PC-3 (cell line): Measurements from ENCODE around the gene CNIH3. TPM values are rescaled to one million over a fixed set of nuclear protein-coding genes. Genes with fewer than 3 reads are reported as not detected.

Experiments used
- ATAC-seq: fragments of 200-7000 bp; cut with Tn5 transposase; 2 replicates; pipeline ENCODE4 v1.9.1; 2020; ENCODE audit warnings: mild to moderate bottlenecking, moderate library complexity
- BruUV-seq: library from RNA; stranded (reverse); fragments of 400-500 nt; replicated peaks from 2 replicates; lab custom pipeline; 2021; lab: Mats Ljungman, UMichigan
- CTCF ChIA-PET: fragments of 300-600 bp; sonication (Branson Sonifier 250); formaldehyde crosslinking; loops from one replicate; lab custom pipeline; 2022; ENCODE audit warnings: antibody characterized with exemption; lab: Charles Lee
- POLR2A ChIA-PET: fragments of 300-600 bp; sonication (Branson Sonifier 250); formaldehyde crosslinking; loops from one replicate; lab custom pipeline; 2022; ENCODE audit warnings: antibody characterized with exemption; ENCODE audit not compliant: unreplicated experiment; lab: Charles Lee
- DNase-seq: peaks from one replicate; pipeline ENCODE4 v3.0.0-alpha.2; 2015
- H2AFZ ChIP-seq: fragments of 300-600 bp; sonication (generic); 2 replicates; pipeline ENCODE4 v1.6.0; 2016; ENCODE audit warnings: antibody characterized with exemption, low read length
- H3F3A ChIP-seq: fragments of 300-600 bp; sonication (generic); one replicate; pipeline ENCODE4 v1.6.0; 2017; ENCODE audit warnings: antibody characterized with exemption, low read length, control low read depth, mild to moderate bottlenecking; ENCODE audit not compliant: unreplicated experiment
- H3K27ac ChIP-seq: fragments of 300-600 bp; sonication (generic); 2 replicates; pipeline ENCODE4 v1.5.1; 2016; ENCODE audit warnings: mild to moderate bottlenecking, low read length
- H3K27me3 ChIP-seq: fragments of 300-600 bp; sonication (generic); 2 replicates; pipeline ENCODE4 v1.6.1; 2016; ENCODE audit warnings: low read length, mixed read lengths
- H3K36me3 ChIP-seq: fragments of 300-600 bp; sonication (generic); 2 replicates; pipeline ENCODE4 v1.6.1; 2016; ENCODE audit warnings: low read depth, mixed run types, low read length, mixed read lengths
- H3K4me1 ChIP-seq: fragments of 300-600 bp; sonication (generic); 2 replicates; pipeline ENCODE4 v1.5.1; 2016; ENCODE audit warnings: low read length; ENCODE audit not compliant: insufficient read depth
- H3K4me2 ChIP-seq: fragments of 300-600 bp; sonication (generic); 2 replicates; pipeline ENCODE4 v1.6.0; 2016; ENCODE audit warnings: low read length
- H3K4me3 ChIP-seq: fragments of 300-600 bp; sonication (generic); 2 replicates; pipeline ENCODE4 v1.5.1; 2016; ENCODE audit warnings: mild to moderate bottlenecking, low read length, mixed read lengths
- H3K79me2 ChIP-seq: fragments of 300-600 bp; sonication (generic); 2 replicates; pipeline ENCODE4 v1.6.1; 2017; ENCODE audit warnings: low read length, mixed read lengths
- H3K9ac ChIP-seq: fragments of 300-600 bp; sonication (generic); 2 replicates; pipeline ENCODE4 v1.6.0; 2016; ENCODE audit warnings: mild to moderate bottlenecking, low read length
- H3K9me2 ChIP-seq: fragments of 300-600 bp; sonication (generic); replicated peaks from 2 replicates; pipeline ENCODE4 v1.6.1; 2016; ENCODE audit warnings: mixed run types, low read length, mixed read lengths
- H3K9me3 ChIP-seq: fragments of 300-600 bp; sonication (generic); 2 replicates; pipeline ENCODE4 v1.6.1; 2016; ENCODE audit warnings: low read length, mixed read lengths
- H4K20me1 ChIP-seq: fragments of 300-600 bp; sonication (generic); 2 replicates; pipeline ENCODE4 v1.6.1; 2016; ENCODE audit warnings: low read length, mixed read lengths
- CTCF ChIP-seq: fragments of 300-600 bp; sonication (generic); conservative IDR thresholded peaks from 2 replicates; pipeline ENCODE4 v1.5.1; 2017; ENCODE audit warnings: antibody characterized with exemption, low read depth, mild to moderate bottlenecking, low read length
- EZH2 ChIP-seq: fragments of 300-600 bp; sonication (generic); IDR thresholded peaks from one replicate; pipeline ENCODE4 v1.6.1; 2017; ENCODE audit warnings: antibody characterized with exemption, mild to moderate bottlenecking, low read length; ENCODE audit not compliant: unreplicated experiment
- EZH2phosphoT487 ChIP-seq: fragments of 300-600 bp; sonication (generic); IDR thresholded peaks from 2 replicates; pipeline ENCODE4 v1.6.1; 2018; ENCODE audit warnings: mild to moderate bottlenecking, antibody characterized with exemption, low read length, borderline replicate concordance
- intact Hi-C: fragments of 100-400 bp; cut with micrococcal nuclease; formaldehyde crosslinking; loops from 2 replicates; pipeline ENCODE4 v1.9.0; 2023
- total RNA-seq: library from RNA; depleted of rRNA; stranded (reverse); fragments of >200 nt; gene quantifications from 2 replicates; pipeline ENCODE4 v1.2.3, GENCODE V29; 2014

Gene CNIH3
- total RNA-seq, 1 experiment from 2014 or later = 7.4 TPM

GRCh38 chr1:224592636-224593582, 23.2 kb upstream of the CNIH3 start:
- Histone ChIP-seq H3K4me3 (no peak overlapping the region), H2AFZ (no peak overlapping the region), H3K27ac (no peak overlapping the region), H3K9me3 (no peaks in the 10 kb centered on the region), H3K79me2 (no peaks in the 10 kb centered on the region), H3F3A (no peaks in the 10 kb centered on the region), H3K27me3 (no peaks in the 10 kb centered on the region), H3K36me3 (no peaks in the 10 kb centered on the region), H3K4me2 (no peak overlapping the region), H3K4me1 (no peaks in the 10 kb centered on the region), H3K9ac (no peak overlapping the region), H4K20me1 (no peaks in the 10 kb centered on the region), H3K9me2 (no peaks in the 10 kb centered on the region)
- no TSS peak for BruUV-seq
- DNase-seq (peak; percentile 63), ATAC-seq (0 out of 2 replicates have a peak, but pooled peaks have one; percentile 22)
- intact Hi-C loops = no loop called here
- CTCF ChIA-PET = interaction anchor here (0.8 kb wide), 1 partner anchor 44 kb away, joined by 5 read pairs; no protein-coding TSS in a partner anchor
- TF ChIP-seq CTCF (no peak), EZH2phosphoT487 (no peak), EZH2 (no peak)
- POLR2A ChIA-PET = no interaction called here

- ChIA-PET CTCF (no interaction called here), POLR2A (no interaction called here)
- Histone ChIP-seq H3K36me3 (no peaks in the 10 kb centered on the region), H4K20me1 (no peaks in the 10 kb centered on the region), H3K27ac (no peak overlapping the region), H3K79me2 (no peaks in the 10 kb centered on the region), H3K9me2 (no peaks in the 10 kb centered on the region), H3K4me1 (no peaks in the 10 kb centered on the region), H3F3A (no peaks in the 10 kb centered on the region), H3K27me3 (no peaks in the 10 kb centered on the region), H3K9me3 (no peaks in the 10 kb centered on the region), H3K4me3 (no peak overlapping the region), H3K9ac (no peak overlapping the region), H3K4me2 (no peak overlapping the region), H2AFZ (no peak overlapping the region)
- no peak for ATAC-seq
- intact Hi-C loops = no loop called here
- BruUV-seq = no TSS peak
- TF ChIP-seq EZH2 (no peak), CTCF (no peak), EZH2phosphoT487 (no peak)
- DNase-seq = no peak
Observed at GRCh38 chr1:224594360-224594759, 21.8 kb upstream of the CNIH3 start.

DNA sequence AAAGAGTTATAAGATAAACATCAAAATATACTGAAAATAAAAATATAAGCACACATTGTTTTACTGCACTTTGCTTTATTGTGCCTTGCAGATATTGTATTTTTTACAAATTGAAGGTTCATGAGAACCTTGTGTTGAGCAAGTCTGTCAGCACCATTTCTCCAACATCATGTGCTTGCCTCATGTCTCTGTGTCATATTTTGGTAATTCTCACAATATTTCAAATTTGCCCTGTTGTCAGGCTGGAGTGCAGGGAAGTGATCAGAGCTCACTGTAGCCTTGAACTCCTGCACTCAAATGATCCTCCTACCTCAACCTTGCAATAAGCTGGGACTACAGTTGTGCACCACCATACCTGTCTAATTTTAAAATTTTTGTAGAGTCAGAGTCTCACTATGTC, 21.3 kb upstream of the CNIH3 start:
- CTCF ChIA-PET = no interaction called here
- no peak for DNase-seq
- no peak for ATAC-seq
- Histone ChIP-seq H3K27me3 (no peaks in the 10 kb centered on the region), H3K4me1 (no peaks in the 10 kb centered on the region), H3K4me2 (no peak overlapping the region), H3F3A (no peaks in the 10 kb centered on the region), H3K36me3 (no peaks in the 10 kb centered on the region), H3K79me2 (no peaks in the 10 kb centered on the region), H3K27ac (no peak overlapping the region), H3K4me3 (no peak overlapping the region), H2AFZ (no peak overlapping the region), H3K9ac (no peak overlapping the region), H4K20me1 (no peaks in the 10 kb centered on the region), H3K9me2 (no peaks in the 10 kb centered on the region), H3K9me3 (no peaks in the 10 kb centered on the region)
- intact Hi-C loops = no loop called here
- no peak for TF ChIP-seq EZH2phosphoT487
- no peak for TF ChIP-seq EZH2
- no peak for TF ChIP-seq CTCF
- POLR2A ChIA-PET = no interaction called here
- no TSS peak for BruUV-seq
